Smooth muscle cell (in vitro differentiated cells): ENCODE results near the gene SPEM3. TPM values are rescaled to one million over a fixed set of nuclear protein-coding genes. Genes with fewer than 3 reads are reported as not detected.
A peak's percentile ranks its signal among the peaks of the same experiment; 100 is the strongest.

Experiments used
- DNase-seq: peaks from one replicate; lab custom pipeline; 2025; ENCODE audit not compliant: unreplicated experiment; lab: John Stamatoyannopoulos, UW
- H2AFZ ChIP-seq: fragments of 200-600 bp; sonication (generic); 2 replicates; pipeline ENCODE4 v1.6.0; 2016; ENCODE audit warnings: antibody characterized with exemption, low read depth, mild to moderate bottlenecking
- H3F3A ChIP-seq: fragments of 200-600 bp; sonication (generic); 2 replicates; pipeline ENCODE4 v1.6.0; 2017; ENCODE audit warnings: antibody characterized with exemption, low read depth
- H3K27ac ChIP-seq: fragments of 200-600 bp; sonication (generic); 2 replicates; pipeline ENCODE4 v1.5.1; 2016; ENCODE audit warnings: low read depth, mild to moderate bottlenecking
- H3K27me3 ChIP-seq: fragments of 200-600 bp; sonication (generic); 2 replicates; pipeline ENCODE4 v1.6.1; 2016; ENCODE audit warnings: low read depth, mild to moderate bottlenecking
- H3K36me3 ChIP-seq: fragments of 200-600 bp; sonication (generic); 2 replicates; pipeline ENCODE4 v1.5.1; 2016; ENCODE audit warnings: low read depth
- H3K4me1 ChIP-seq: fragments of 200-600 bp; sonication (generic); 2 replicates; pipeline ENCODE4 v1.5.1; 2016; ENCODE audit warnings: low read depth
- H3K4me2 ChIP-seq: fragments of 200-600 bp; sonication (generic); 2 replicates; pipeline ENCODE4 v1.6.0; 2016; ENCODE audit warnings: mild to moderate bottlenecking
- H3K4me3 ChIP-seq: fragments of 200-600 bp; sonication (generic); 2 replicates; pipeline ENCODE4 v1.5.1; 2016; ENCODE audit warnings: mild to moderate bottlenecking
- H3K79me2 ChIP-seq: fragments of 200-600 bp; sonication (generic); 2 replicates; pipeline ENCODE4 v1.6.0; 2016; ENCODE audit warnings: low read depth, mild to moderate bottlenecking
- H3K9ac ChIP-seq: fragments of 200-600 bp; sonication (generic); 2 replicates; pipeline ENCODE4 v1.6.0; 2016; ENCODE audit warnings: low read depth
- H3K9me3 ChIP-seq: fragments of 200-600 bp; sonication (generic); replicated peaks from 2 replicates; pipeline ENCODE4 v1.5.1; 2016; ENCODE audit warnings: low read depth
- H4K20me1 ChIP-seq: fragments of 200-600 bp; sonication (generic); 2 replicates; pipeline ENCODE4 v1.6.0; 2016; ENCODE audit warnings: low read depth
- WGBS: methylation state at CpG from one replicate; pipeline ENCODE4 v1.1.7; 2016; ENCODE audit warnings: low lambda C conversion rate; 5-methylcytosine and 5-hydroxymethylcytosine counted together
- polyA plus RNA-seq: library from polyadenylated mRNA; unstranded; fragments of >200 nt; fragmentation: Nextera tagmentation; extraction: Ambion mirVana; gene quantifications from 2 replicates; pipeline ENCODE4 v1.2.1, GENCODE V29; 2016
- total RNA-seq: library from RNA; depleted of rRNA; stranded (reverse); fragments of >200 nt; gene quantifications from 2 replicates; pipeline ENCODE4 v1.2.3, GENCODE V29; 2014
- TF ChIP-seq, protein P1 (sequence below): fragments of 200-600 bp; sonication (generic); IDR thresholded peaks from 2 replicates; pipeline ENCODE4 v1.5.1; 2017; ENCODE audit warnings: borderline replicate concordance, mild to moderate bottlenecking, antibody characterized with exemption; ENCODE audit not compliant: insufficient read depth, poor library complexity, severe bottlenecking

Gene SPEM3
- total and polyA plus RNA-seq, 2 experiments from 2014 or later = not detected

DNA sequence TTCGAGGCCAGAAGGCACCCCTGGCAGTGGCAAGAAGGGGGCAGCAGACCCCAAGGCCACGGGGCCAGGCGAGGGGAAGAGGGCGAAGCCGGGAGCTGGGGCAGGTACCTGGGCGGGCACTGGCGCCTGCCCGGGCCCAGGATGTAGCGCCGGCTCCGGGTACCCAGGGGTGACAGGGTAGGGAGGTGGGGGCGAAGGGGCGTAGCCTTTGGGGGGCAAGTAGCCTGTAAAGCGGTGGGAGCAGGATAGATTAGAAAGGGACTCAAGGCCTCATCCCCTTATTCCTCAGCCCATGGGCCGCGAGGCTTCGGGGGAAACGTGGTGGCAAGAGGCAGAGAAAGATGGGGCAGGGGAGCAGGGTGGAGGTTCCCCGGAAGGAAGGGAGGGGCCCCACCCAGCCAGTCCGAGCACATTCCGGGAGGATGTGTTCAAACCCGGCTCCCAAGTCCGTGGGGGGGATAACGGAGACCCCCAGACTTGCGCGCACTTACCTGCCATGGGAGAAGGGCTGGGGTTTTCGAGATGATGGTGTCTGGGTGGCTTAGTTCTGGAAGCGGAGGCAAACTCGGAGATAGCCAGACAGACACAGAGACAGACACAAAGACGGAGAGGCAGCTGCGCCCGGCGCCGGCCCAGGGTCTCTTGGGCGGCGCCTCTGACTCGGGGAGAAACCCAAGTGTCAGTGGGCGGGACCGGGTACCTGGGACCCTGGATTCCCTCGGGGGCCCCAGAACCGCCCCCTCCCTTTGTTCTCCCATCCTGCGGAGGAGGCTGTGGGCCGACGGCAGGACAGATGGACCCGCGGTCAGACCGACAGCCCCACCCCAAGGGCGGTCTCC is 34.8 kb upstream of the SPEM3 start:
- Histone ChIP-seq H4K20me1 (peaks cover 23% of the 10 kb centered on the region), H3K9ac (peak overlapping the region; percentile 90), H3K4me2 (peak overlapping the region; percentile 98), H2AFZ (peak overlapping the region; percentile 44), H3K4me1 (peaks cover 9% of the 10 kb centered on the region), H3K27me3 (no peaks in the 10 kb centered on the region), H3K36me3 (no peaks in the 10 kb centered on the region), H3K27ac (peak overlapping the region; percentile 77), H3K79me2 (no peaks in the 10 kb centered on the region), H3K9me3 (no peaks in the 10 kb centered on the region), H3F3A (peaks cover 4% of the 10 kb centered on the region), H3K4me3 (peak overlapping the region; percentile 93)
- DNase-seq = no peak
- TF ChIP-seq, protein P1, sequence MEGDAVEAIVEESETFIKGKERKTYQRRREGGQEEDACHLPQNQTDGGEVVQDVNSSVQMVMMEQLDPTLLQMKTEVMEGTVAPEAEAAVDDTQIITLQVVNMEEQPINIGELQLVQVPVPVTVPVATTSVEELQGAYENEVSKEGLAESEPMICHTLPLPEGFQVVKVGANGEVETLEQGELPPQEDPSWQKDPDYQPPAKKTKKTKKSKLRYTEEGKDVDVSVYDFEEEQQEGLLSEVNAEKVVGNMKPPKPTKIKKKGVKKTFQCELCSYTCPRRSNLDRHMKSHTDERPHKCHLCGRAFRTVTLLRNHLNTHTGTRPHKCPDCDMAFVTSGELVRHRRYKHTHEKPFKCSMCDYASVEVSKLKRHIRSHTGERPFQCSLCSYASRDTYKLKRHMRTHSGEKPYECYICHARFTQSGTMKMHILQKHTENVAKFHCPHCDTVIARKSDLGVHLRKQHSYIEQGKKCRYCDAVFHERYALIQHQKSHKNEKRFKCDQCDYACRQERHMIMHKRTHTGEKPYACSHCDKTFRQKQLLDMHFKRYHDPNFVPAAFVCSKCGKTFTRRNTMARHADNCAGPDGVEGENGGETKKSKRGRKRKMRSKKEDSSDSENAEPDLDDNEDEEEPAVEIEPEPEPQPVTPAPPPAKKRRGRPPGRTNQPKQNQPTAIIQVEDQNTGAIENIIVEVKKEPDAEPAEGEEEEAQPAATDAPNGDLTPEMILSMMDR = no peak
- WGBS = 3% methylated on average over 29 of the region's 48 CpGs

DNA sequence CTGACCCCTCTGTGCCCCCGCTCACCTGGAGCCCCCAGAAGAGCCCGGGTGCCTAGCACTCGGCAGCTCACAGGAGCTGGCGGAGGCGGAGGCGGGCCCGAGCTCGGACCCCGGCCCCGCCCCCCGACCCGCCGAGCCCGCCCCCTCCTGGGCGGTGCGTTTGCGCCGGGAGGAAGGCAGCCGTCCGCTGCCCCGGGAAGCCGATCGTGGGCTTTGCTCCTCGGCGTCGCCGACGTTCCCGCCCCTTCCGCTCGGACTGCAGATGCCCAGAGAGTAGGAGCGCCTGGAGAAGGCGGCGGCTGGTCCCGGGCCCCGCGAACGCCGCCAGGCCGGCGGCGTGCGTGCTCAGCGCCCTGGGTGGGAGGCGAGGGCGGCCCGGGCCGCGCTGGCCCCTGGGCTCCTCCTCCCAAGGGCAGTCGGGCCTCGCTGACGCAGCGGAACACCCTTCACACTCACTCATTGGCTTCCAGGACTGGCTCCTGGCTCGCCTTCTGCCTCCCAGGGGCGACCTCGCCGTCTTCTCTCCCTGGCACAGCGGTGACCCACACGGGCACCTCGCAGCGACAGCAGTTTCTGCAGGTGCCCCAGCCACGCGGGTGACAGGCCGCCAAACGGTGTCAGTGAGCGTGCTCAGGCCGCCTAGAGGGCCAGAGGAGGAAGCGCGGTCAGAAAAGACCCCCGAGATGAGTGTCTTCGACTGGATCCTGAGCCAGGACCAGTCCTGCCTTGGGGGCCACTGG is 34.0 kb upstream of the SPEM3 start, which contains the start of gene PLSCR3:
Gene PLSCR3 (minus strand): TSS at position 74 of the 740 bp plus-strand sequence. CDS start 415 bp downstream, outside the sequence.
- H3K79me2 ChIP-seq = no peaks in the 10 kb centered on the region
- H2AFZ ChIP-seq = peak within 1 kb of the TSS; percentile 82
- TF ChIP-seq, protein P1 = peak; percentile 32
- peaks cover 4% of the 10 kb centered on the region for H3F3A ChIP-seq
- peaks cover 9% of the 10 kb centered on the region for H3K4me1 ChIP-seq
- DNase-seq = peak; percentile 59
- no peaks in the 10 kb centered on the region for H3K27me3 ChIP-seq
- H3K27ac ChIP-seq = peak within 1 kb of the TSS; percentile 77
- H3K9ac ChIP-seq = peak within 1 kb of the TSS; percentile 90
- no peaks in the 10 kb centered on the region for H3K9me3 ChIP-seq
- peaks cover 18% of the 10 kb centered on the region for H4K20me1 ChIP-seq
- peak within 1 kb of the TSS; percentile 98 for H3K4me2 ChIP-seq
- no peaks in the 10 kb centered on the region for H3K36me3 ChIP-seq
- H3K4me3 ChIP-seq = peak within 1 kb of the TSS; percentile 93
- WGBS = under 1% methylated on average over 27 of the region's 71 CpGs

DNA sequence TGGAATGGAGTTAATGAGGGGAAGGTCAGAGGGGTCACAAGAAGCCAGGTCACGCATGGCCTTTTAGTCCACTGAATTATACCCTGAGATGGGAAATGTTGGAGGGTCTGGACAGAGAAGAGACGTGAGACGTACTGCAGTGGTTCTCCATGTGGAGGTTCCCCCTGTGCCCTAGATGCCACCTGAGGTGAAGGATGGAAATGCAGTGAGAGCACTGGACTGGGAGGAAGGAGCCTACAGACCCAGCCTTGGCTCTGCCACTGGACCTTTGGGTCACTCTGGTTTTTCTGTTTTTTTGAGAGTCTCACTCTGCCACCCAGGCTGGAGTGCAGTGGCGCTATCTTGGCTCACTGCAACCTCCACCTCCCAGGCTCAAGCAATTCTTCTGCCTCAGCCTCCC is 32.5 kb upstream of the SPEM3 start:
- H2AFZ ChIP-seq = no peak overlapping the region

More for the DNA sequence above, 32.5 kb upstream of the SPEM3 start:
- TF ChIP-seq, protein P1 = no peak
- Histone ChIP-seq H3K4me1 (peaks cover 9% of the 10 kb centered on the region), H3K4me2 (no peak overlapping the region), H3K27me3 (no peaks in the 10 kb centered on the region), H3K36me3 (no peaks in the 10 kb centered on the region), H3K27ac (no peak overlapping the region), H3F3A (peaks cover 4% of the 10 kb centered on the region), H3K9me3 (no peaks in the 10 kb centered on the region), H4K20me1 (peaks cover 3% of the 10 kb centered on the region), H3K4me3 (no peak overlapping the region), H3K79me2 (no peaks in the 10 kb centered on the region), H3K9ac (no peak overlapping the region)
- no peak for DNase-seq
- 96% methylated on average over 4 of the region's 4 CpGs for WGBS
